K562 (cell line): ENCODE data around the gene BLZF1. TPM values are rescaled to one million over a fixed set of nuclear protein-coding genes. Genes with fewer than 3 reads are reported as not detected.
A peak's percentile ranks its signal among the peaks of the same experiment; 100 is the strongest.

Experiments
- ARNT ChIP-seq, 2 experiments: fragments of 450-650 bp; IDR thresholded peaks; 2 replicates each; pipeline ENCODE4 v1.6.1; 2016; ENCODE audit warnings: mild to moderate bottlenecking in 1 of 2
- C11orf30 ChIP-seq: fragments of 450-650 bp; IDR thresholded peaks from 2 replicates; pipeline ENCODE4 v1.6.1; 2016; ENCODE audit warnings: low read depth, mild to moderate bottlenecking
- CBX8 ChIP-seq: fragments of 200-600 bp; sonication (generic); IDR thresholded peaks from 2 replicates; pipeline ENCODE4 v1.6.1; 2012; ENCODE audit warnings: borderline replicate concordance, mixed run types, low read depth, mild to moderate bottlenecking, moderate library complexity, mixed read lengths, low read length, control low read depth, inconsistent platforms; ENCODE audit not compliant: poor library complexity, severe bottlenecking; ENCODE audit errors: extremely low read depth
- DDX20 ChIP-seq: fragments of 450-650 bp; IDR thresholded peaks from 2 replicates; pipeline ENCODE4 v1.6.1; 2016; ENCODE audit warnings: missing genetic modification characterization, low read depth, mild to moderate bottlenecking, missing compliant biosample characterization, moderate library complexity
- KDM1A ChIP-seq, 2 experiments: fragments of 450-650 bp; IDR thresholded peaks; 2 replicates each; pipeline ENCODE4 v1.6.1; 2016; ENCODE audit warnings: mild to moderate bottlenecking in 2 of 2
- LEF1 ChIP-seq: fragments of 450-650 bp; IDR thresholded peaks from 2 replicates; pipeline ENCODE4 v1.6.1; 2016; ENCODE audit warnings: mild to moderate bottlenecking
- MAZ ChIP-seq, 2 experiments: fragments of 450-650 bp in 1 of 2; sonication (generic) in 1 of 2; formaldehyde crosslinking; IDR thresholded peaks in 1 of 2; conservative IDR thresholded peaks in 1 of 2; 2 replicates each; pipeline versions ENCODE4 v1.4.0 to v1.5.0; 2020; ENCODE audit warnings: mild to moderate bottlenecking in 1 of 2, missing genetic modification reagents in 1 of 2
- NFIC ChIP-seq: fragments of 450-650 bp; IDR thresholded peaks from 2 replicates; pipeline ENCODE4 v1.6.1; 2017; ENCODE audit warnings: mild to moderate bottlenecking, inconsistent platforms
- PHTF2 ChIP-seq: fragments of 250-450 bp; sonication (Bioruptor Pico); IDR thresholded peaks from 2 replicates; pipeline ENCODE4 v1.5.0; 2021; ENCODE audit warnings: mild to moderate bottlenecking
- RBBP5 ChIP-seq: fragments of 200-600 bp; sonication (generic); IDR thresholded peaks from 2 replicates; pipeline ENCODE4 v1.6.1; 2012; ENCODE audit warnings: borderline replicate concordance, mild to moderate bottlenecking, low read length, control low read depth, inconsistent platforms; ENCODE audit not compliant: insufficient read depth, poor library complexity, severe bottlenecking
- RBFOX2 ChIP-seq: fragments of 200-400 bp; formaldehyde crosslinking; IDR thresholded peaks from 2 replicates; pipeline ENCODE4 v1.6.1; 2017; ENCODE audit warnings: low read depth, mild to moderate bottlenecking, low read length, moderate library complexity
- RNF2 ChIP-seq: sonication (generic); IDR thresholded peaks from 2 replicates; pipeline ENCODE4 v1.6.1; 2016
- SMAD4 ChIP-seq: fragments of 250-450 bp; sonication (Bioruptor Pico); conservative IDR thresholded peaks from 2 replicates; pipeline ENCODE4 v1.8.0; 2021; ENCODE audit warnings: inconsistent platforms, mild to moderate bottlenecking, moderate library complexity
- SREBF2 ChIP-seq: sonication (generic); formaldehyde crosslinking; IDR thresholded peaks from 2 replicates; pipeline ENCODE4 v1.4.0; 2020; ENCODE audit warnings: mild to moderate bottlenecking, missing genetic modification reagents
- TCF7 ChIP-seq: sonication (generic); IDR thresholded peaks from 2 replicates; pipeline ENCODE4 v1.6.1; 2016; ENCODE audit warnings: antibody characterized with exemption, borderline replicate concordance
- TSC22D4 ChIP-seq: fragments of 450-650 bp; IDR thresholded peaks from 2 replicates; pipeline ENCODE4 v1.6.1; 2016; ENCODE audit warnings: missing genetic modification characterization, missing biosample characterization, control low read depth
- XRCC5 ChIP-seq: fragments of 200-400 bp; formaldehyde crosslinking; IDR thresholded peaks from 2 replicates; pipeline ENCODE4 v1.6.1; 2017; ENCODE audit warnings: low read depth, mild to moderate bottlenecking, low read length
- ZNF184 ChIP-seq: sonication (generic); formaldehyde crosslinking; IDR thresholded peaks from 2 replicates; pipeline ENCODE4 v1.5.0; 2020; ENCODE audit warnings: missing genetic modification reagents
- ZNF830 ChIP-seq: fragments of 250-450 bp; sonication (Bioruptor Pico); IDR thresholded peaks from 2 replicates; pipeline ENCODE4 v1.5.0; 2021; ENCODE audit warnings: mild to moderate bottlenecking
- ZSCAN29 ChIP-seq: fragments of 450-650 bp; IDR thresholded peaks from 2 replicates; pipeline ENCODE4 v1.6.1; 2017
- polyA plus RNA-seq, 8 experiments: library from polyadenylated mRNA; depleted of rRNA in 4 of 8; stranded (reverse) in 5 of 8; unstranded in 3 of 8; fragments of >200 nt; fragmentation: Nextera tagmentation in 2 of 8; fragmentation: Illumina TruSeq in 1 of 8; extraction: Ambion mirVana in 2 of 8; extraction: Trizol in 1 of 8; gene quantifications; 2 replicates each; pipeline versions ENCODE4 v1.2.1 to v1.2.3, GENCODE V29; 2011 to 2014; ENCODE audit warnings: inconsistent platforms in 1 of 8, missing spikeins in 1 of 8
- total RNA-seq, 7 experiments: library from RNA; depleted of rRNA in 6 of 7; stranded (reverse); fragments of >200 nt in 6 of 7; fragmentation: Illumina TruSeq in 2 of 7; extraction: Trizol in 2 of 7; gene quantifications; 2 replicates each; pipeline versions ENCODE4 v1.2.1 to v1.2.3, GENCODE V29; 2011 to 2021; ENCODE audit warnings: low replicate concordance in 1 of 7
- TF ChIP-seq, protein P1 (sequence below): fragments of 150-350 bp; IDR thresholded peaks from 2 replicates; pipeline ENCODE4 v1.6.1; 2014; ENCODE audit warnings: low read depth, mild to moderate bottlenecking, low read length, borderline replicate concordance
- TF ChIP-seq, protein P2 (sequence below): sonication (generic); IDR thresholded peaks from 2 replicates; pipeline ENCODE4 v1.6.1; 2016
- TF ChIP-seq, protein P3 (sequence below): sonication (generic); formaldehyde crosslinking; IDR thresholded peaks from 2 replicates; pipeline ENCODE4 v1.8.0; 2022; ENCODE audit warnings: mild to moderate bottlenecking, missing genetic modification reagents
- TF ChIP-seq, protein P4 (sequence below): fragments of 250-450 bp; sonication (Bioruptor Pico); IDR thresholded peaks from 2 replicates; pipeline ENCODE4 v1.8.0; 2022; ENCODE audit warnings: moderate library complexity, mild to moderate bottlenecking, inconsistent platforms

BLZF1 gene
- total and polyA plus RNA-seq, 9 of the 15 experiments (the other 6 are each of a cell fraction or from before 2014, with no cell fraction given): 20.5 to 32.8 (median 25.3) TPM

DNA sequence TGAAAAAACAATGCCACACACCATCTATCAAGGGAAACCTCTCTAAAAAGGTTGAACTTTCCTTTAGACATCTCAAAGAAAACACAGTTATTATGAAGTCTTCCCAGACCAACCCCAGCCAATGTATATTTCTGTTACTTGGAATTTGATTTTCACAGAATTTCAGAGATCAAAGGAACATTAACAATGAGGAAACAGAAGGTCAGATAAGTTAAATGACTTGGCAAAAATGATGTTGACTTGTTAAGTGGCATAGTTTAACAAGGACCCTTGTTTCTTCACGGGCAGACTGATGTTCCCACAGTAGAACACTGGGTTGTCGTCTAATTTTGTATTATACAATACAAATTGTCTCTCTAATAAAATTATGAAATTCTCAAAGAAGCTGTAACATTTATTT lies 29.4 kb upstream of the BLZF1 start (continued):
- TF ChIP-seq DDX20 (tag) (no peak), NFIC (no peak), RBFOX2 (no peak), KDM1A (IDR thresholded peaks at IDR 0.05) (peak; percentile 22 to 26; a peak in 1 of 4 replicates), ZNF830 (no peak), RBBP5 (no peak), PHTF2 (CRISPR knock-in tag) (no peak), C11orf30 (peak; percentile 84), CBX8 (no peak), MAZ (CRISPR knock-in tag; conservative IDR thresholded peaks at IDR 0.05 in 1 of 2, IDR thresholded peaks at IDR 0.05 in 1 of 2) (no peak), SMAD4 (CRISPR knock-in tag) (peak; percentile 50; the same call in 1 of the 2 replicates), TSC22D4 (tag) (no peak), TCF7 (peak; percentile 75; the same call in 1 of the 2 replicates), SREBF2 (CRISPR knock-in tag) (no peak), ARNT (IDR thresholded peaks at IDR 0.05) (0 out of 4 replicates have a peak, but pooled peaks of 1 of the 2 experiments have one; percentile 57), ZNF184 (CRISPR knock-in tag) (no peak), LEF1 (peak; percentile 99), ZSCAN29 (no peak), RNF2 (no peak), XRCC5 (no peak)
- TF ChIP-seq, protein P1, sequence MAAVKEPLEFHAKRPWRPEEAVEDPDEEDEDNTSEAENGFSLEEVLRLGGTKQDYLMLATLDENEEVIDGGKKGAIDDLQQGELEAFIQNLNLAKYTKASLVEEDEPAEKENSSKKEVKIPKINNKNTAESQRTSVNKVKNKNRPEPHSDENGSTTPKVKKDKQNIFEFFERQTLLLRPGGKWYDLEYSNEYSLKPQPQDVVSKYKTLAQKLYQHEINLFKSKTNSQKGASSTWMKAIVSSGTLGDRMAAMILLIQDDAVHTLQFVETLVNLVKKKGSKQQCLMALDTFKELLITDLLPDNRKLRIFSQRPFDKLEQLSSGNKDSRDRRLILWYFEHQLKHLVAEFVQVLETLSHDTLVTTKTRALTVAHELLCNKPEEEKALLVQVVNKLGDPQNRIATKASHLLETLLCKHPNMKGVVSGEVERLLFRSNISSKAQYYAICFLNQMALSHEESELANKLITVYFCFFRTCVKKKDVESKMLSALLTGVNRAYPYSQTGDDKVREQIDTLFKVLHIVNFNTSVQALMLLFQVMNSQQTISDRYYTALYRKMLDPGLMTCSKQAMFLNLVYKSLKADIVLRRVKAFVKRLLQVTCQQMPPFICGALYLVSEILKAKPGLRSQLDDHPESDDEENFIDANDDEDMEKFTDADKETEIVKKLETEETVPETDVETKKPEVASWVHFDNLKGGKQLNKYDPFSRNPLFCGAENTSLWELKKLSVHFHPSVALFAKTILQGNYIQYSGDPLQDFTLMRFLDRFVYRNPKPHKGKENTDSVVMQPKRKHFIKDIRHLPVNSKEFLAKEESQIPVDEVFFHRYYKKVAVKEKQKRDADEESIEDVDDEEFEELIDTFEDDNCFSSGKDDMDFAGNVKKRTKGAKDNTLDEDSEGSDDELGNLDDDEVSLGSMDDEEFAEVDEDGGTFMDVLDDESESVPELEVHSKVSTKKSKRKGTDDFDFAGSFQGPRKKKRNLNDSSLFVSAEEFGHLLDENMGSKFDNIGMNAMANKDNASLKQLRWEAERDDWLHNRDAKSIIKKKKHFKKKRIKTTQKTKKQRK: no peak
- TF ChIP-seq, protein P2, sequence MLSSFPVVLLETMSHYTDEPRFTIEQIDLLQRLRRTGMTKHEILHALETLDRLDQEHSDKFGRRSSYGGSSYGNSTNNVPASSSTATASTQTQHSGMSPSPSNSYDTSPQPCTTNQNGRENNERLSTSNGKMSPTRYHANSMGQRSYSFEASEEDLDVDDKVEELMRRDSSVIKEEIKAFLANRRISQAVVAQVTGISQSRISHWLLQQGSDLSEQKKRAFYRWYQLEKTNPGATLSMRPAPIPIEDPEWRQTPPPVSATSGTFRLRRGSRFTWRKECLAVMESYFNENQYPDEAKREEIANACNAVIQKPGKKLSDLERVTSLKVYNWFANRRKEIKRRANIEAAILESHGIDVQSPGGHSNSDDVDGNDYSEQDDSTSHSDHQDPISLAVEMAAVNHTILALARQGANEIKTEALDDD: peak; percentile 37; the same call in 1 of the 2 replicates
- TF ChIP-seq, protein P3, sequence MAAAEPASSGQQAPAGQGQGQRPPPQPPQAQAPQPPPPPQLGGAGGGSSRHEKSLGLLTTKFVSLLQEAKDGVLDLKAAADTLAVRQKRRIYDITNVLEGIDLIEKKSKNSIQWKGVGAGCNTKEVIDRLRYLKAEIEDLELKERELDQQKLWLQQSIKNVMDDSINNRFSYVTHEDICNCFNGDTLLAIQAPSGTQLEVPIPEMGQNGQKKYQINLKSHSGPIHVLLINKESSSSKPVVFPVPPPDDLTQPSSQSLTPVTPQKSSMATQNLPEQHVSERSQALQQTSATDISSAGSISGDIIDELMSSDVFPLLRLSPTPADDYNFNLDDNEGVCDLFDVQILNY (CRISPR knock-in tag): no peak
- TF ChIP-seq, protein P4, sequence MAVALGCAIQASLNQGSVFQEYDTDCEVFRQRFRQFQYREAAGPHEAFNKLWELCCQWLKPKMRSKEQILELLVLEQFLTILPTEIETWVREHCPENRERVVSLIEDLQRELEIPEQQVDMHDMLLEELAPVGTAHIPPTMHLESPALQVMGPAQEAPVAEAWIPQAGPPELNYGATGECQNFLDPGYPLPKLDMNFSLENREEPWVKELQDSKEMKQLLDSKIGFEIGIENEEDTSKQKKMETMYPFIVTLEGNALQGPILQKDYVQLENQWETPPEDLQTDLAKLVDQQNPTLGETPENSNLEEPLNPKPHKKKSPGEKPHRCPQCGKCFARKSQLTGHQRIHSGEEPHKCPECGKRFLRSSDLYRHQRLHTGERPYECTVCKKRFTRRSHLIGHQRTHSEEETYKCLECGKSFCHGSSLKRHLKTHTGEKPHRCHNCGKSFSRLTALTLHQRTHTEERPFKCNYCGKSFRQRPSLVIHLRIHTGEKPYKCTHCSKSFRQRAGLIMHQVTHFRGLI (CRISPR knock-in tag): no peak
